Loucy (cell line): ENCODE measurements around the gene KRT77.

Source experiments
- CTCF ChIP-seq: fragments of 200-600 bp; sonication (generic); conservative IDR thresholded peaks from 2 replicates; pipeline ENCODE4 v1.5.1; 2014; ENCODE audit warnings: mild to moderate bottlenecking, antibody characterized with exemption, low read length
- EZH2phosphoT487 ChIP-seq: fragments of 200-600 bp; IDR thresholded peaks from 2 replicates; pipeline ENCODE4 v1.6.1; 2018; ENCODE audit warnings: antibody characterized with exemption, mild to moderate bottlenecking, moderate library complexity, borderline replicate concordance

GRCh38 chr12:52740584-52740983 lies 37.3 kb upstream of the KRT77 start:
- TF ChIP-seq CTCF (no peak), EZH2phosphoT487 (no peak)
